OCI-LY7 (cell line): ENCODE results near the gene HSD3B1. TPM values are rescaled to one million over a fixed set of nuclear protein-coding genes. Genes with fewer than 3 reads are reported as not detected.
"Not testable (repeated sequence)": the region's sequence is repeated elsewhere in the genome, so short reads cannot be mapped to it uniquely, and the experiment has no call there.

ENCODE experiments used
- BruUV-seq: library from RNA; stranded (reverse); fragments of 400-500 nt; replicated peaks from 2 replicates; lab custom pipeline; 2021; lab: Mats Ljungman, UMichigan
- CTCF ChIA-PET: fragments of 300-600 bp; sonication (Branson Sonifier 250); formaldehyde crosslinking; loops from one replicate; lab custom pipeline; 2022; ENCODE audit warnings: antibody characterized with exemption; ENCODE audit not compliant: unreplicated experiment; lab: Charles Lee
- POLR2A ChIA-PET: fragments of 300-600 bp; sonication (Branson Sonifier 250); formaldehyde crosslinking; loops from one replicate; lab custom pipeline; 2022; ENCODE audit warnings: antibody characterized with exemption; lab: Charles Lee
- DNase-seq: peaks from one replicate; pipeline ENCODE4 v3.0.0-alpha.2; 2015; ENCODE audit warnings: low spot score
- H2AFZ ChIP-seq: fragments of 200-600 bp; sonication (generic), shearing (Covaris generic); 2 replicates; pipeline ENCODE4 v1.6.1; 2014; ENCODE audit warnings: mild to moderate bottlenecking, antibody characterized with exemption, low read length, moderate library complexity
- H3K27ac ChIP-seq: fragments of 200-600 bp; sonication (generic); 2 replicates; pipeline ENCODE4 v1.5.1; 2014; ENCODE audit warnings: mixed run types, low read depth, mild to moderate bottlenecking, moderate library complexity, low read length, inconsistent platforms; ENCODE audit not compliant: poor library complexity, severe bottlenecking
- H3K36me3 ChIP-seq: fragments of 200-600 bp; sonication (generic); 2 replicates; pipeline ENCODE4 v1.6.1; 2014; ENCODE audit warnings: mild to moderate bottlenecking, antibody characterized with exemption, low read length, moderate library complexity, mixed read lengths; ENCODE audit not compliant: insufficient read depth
- H3K4me1 ChIP-seq: fragments of 200-600 bp; sonication (generic); 2 replicates; pipeline ENCODE4 v1.5.1; 2014; ENCODE audit warnings: mild to moderate bottlenecking, low read length; ENCODE audit not compliant: insufficient read depth, poor library complexity, severe bottlenecking
- H3K4me2 ChIP-seq: fragments of 200-600 bp; sonication (generic); 2 replicates; pipeline ENCODE4 v1.6.1; 2014; ENCODE audit warnings: mild to moderate bottlenecking, low read length
- H3K4me3 ChIP-seq: fragments of 200-600 bp; sonication (generic); 2 replicates; pipeline ENCODE4 v1.5.1; 2014; ENCODE audit warnings: mild to moderate bottlenecking, low read depth, low read length; ENCODE audit not compliant: poor library complexity, severe bottlenecking
- H3K79me2 ChIP-seq: fragments of 200-600 bp; sonication (generic); 2 replicates; pipeline ENCODE4 v1.6.1; 2016; ENCODE audit warnings: low read depth, mild to moderate bottlenecking, low read length, moderate library complexity, mixed read lengths; ENCODE audit not compliant: insufficient read depth
- H3K9me2 ChIP-seq: fragments of 200-600 bp; sonication (generic); 2 replicates; pipeline ENCODE4 v1.6.1; 2016; ENCODE audit warnings: mild to moderate bottlenecking, low read length, mixed read lengths; ENCODE audit not compliant: insufficient read depth
- H3K9me3 ChIP-seq: fragments of 200-600 bp; sonication (generic); 2 replicates; pipeline ENCODE4 v1.6.1; 2014; ENCODE audit warnings: mild to moderate bottlenecking, mixed run types, low read length, mixed read lengths
- H4K20me1 ChIP-seq: fragments of 200-600 bp; sonication (generic); 2 replicates; pipeline ENCODE4 v1.6.1; 2014; ENCODE audit warnings: mild to moderate bottlenecking, antibody characterized with exemption, low read length, moderate library complexity, mixed read lengths; ENCODE audit not compliant: insufficient read depth
- CTCF ChIP-seq: fragments of 200-600 bp; sonication (generic); conservative IDR thresholded peaks from 2 replicates; pipeline ENCODE4 v1.5.1; 2014; ENCODE audit warnings: mild to moderate bottlenecking, antibody characterized with exemption, low read length, moderate library complexity, mixed read lengths
- EZH2phosphoT487 ChIP-seq: fragments of 200-600 bp; sonication (generic); IDR thresholded peaks from 2 replicates; pipeline ENCODE4 v1.6.1; 2018; ENCODE audit warnings: low read depth, borderline replicate concordance, mild to moderate bottlenecking, mixed run types, antibody characterized with exemption, low read length, moderate library complexity, mixed read lengths
- intact Hi-C: fragments of 100-400 bp; cut with micrococcal nuclease; formaldehyde crosslinking; loops from one replicate; pipeline ENCODE4 v1.10.0; 2022; ENCODE audit not compliant: unreplicated experiment
- total RNA-seq, 2 experiments: library from RNA; depleted of rRNA in 1 of 2; stranded (reverse); fragments of >200 nt in 1 of 2; shearing (Covaris generic) in 1 of 2; gene quantifications; 2 replicates each; pipeline ENCODE4 v1.2.3, GENCODE V29; 2014 to 2022

Gene HSD3B1
- total RNA-seq, 2 experiments from 2014 or later, result not detected

DNA sequence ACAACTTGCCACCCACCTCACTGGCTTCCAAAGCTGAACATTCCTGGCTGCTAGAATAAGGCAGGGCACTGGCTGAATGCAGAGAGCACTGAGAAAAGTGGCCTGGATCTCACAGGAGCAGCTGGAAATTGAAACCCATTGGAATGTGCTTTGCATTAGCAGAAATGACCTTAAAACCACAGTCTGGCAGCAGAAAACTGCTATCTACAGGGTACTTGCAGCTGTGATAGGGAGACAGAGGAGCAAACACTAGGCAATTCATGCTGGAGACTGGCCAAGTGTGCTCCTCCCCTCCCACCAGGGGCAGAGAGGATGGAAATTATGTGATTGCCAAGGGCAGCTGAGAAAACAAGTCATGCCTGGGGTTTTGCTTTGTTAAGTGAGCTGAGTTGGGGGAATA is 47.2 kb downstream of the HSD3B1 start:
- DNase-seq, result no peak
- Histone ChIP-seq H3K4me2 (no peak overlapping the region), H3K4me3 (no peak overlapping the region), H3K9me3 (no peaks in the 10 kb centered on the region), H3K27ac (no peak overlapping the region), H3K9me2 (no peaks in the 10 kb centered on the region), H3K4me1 (no peaks in the 10 kb centered on the region), H4K20me1 (no peaks in the 10 kb centered on the region), H2AFZ (no peak overlapping the region), H3K36me3 (no peaks in the 10 kb centered on the region), H3K79me2 (no peaks in the 10 kb centered on the region)
- ChIA-PET CTCF (no interaction called here), POLR2A (no interaction called here)
- BruUV-seq, result no TSS peak
- intact Hi-C loops, result no loop called here
- TF ChIP-seq CTCF (no peak), EZH2phosphoT487 (no peak)

DNA sequence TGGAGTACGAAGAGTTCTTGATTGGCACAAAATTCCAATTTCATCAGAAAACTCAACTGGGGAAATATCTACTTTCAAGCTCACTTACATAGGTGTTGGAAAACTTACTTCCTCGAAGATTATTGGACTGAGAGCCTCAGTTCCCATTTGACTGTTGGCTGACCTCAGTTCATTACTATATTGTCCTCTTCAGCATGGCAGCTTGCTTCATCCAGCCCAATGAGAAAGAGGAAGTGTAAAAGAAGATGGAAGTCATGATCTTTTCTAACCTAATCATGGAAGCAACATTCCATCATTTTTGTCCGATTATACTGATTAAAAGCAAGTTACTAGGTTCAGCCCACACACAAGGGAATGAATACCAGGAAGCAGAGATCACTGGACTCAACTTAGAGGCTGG is 49.4 kb downstream of the HSD3B1 start:
- Histone ChIP-seq H3K9me2 (no peaks in the 10 kb centered on the region), H3K4me3 (no peak overlapping the region), H2AFZ (no peak overlapping the region), H3K4me2 (no peak overlapping the region), H3K27ac (no peak overlapping the region), H3K79me2 (no peaks in the 10 kb centered on the region), H3K9me3 (no peaks in the 10 kb centered on the region), H3K36me3 (no peaks in the 10 kb centered on the region), H3K4me1 (no peaks in the 10 kb centered on the region), H4K20me1 (no peaks in the 10 kb centered on the region)
- no peak for DNase-seq
- BruUV-seq, result no TSS peak
- no peak for TF ChIP-seq CTCF
- TF ChIP-seq EZH2phosphoT487, result no peak
- intact Hi-C loops, result no loop called here
- CTCF ChIA-PET, result no interaction called here
- POLR2A ChIA-PET, result no interaction called here

- BruUV-seq, H3K9me3 ChIP-seq, H3K9me2 ChIP-seq, H3K36me3 ChIP-seq, H3K79me2 ChIP-seq, H3K27ac ChIP-seq, H3K4me2 ChIP-seq, intact Hi-C loops, H4K20me1 ChIP-seq, DNase-seq, POLR2A ChIA-PET, CTCF ChIA-PET, H2AFZ ChIP-seq, H3K4me1 ChIP-seq, H3K4me3 ChIP-seq: not testable (repeated sequence)
Measured at GRCh38 chr1:119560402-119560801, 53.4 kb downstream of the HSD3B1 start.
